Fibroblast of lung (primary cell): ENCODE measurements around the gene SAP30BP. TPM values are rescaled to one million over a fixed set of nuclear protein-coding genes. Genes with fewer than 3 reads are reported as not detected.
A peak's percentile ranks its signal among the peaks of the same experiment; 100 is the strongest.

Source experiments
- DNase-seq, 2 donors: peaks; one replicate each; pipeline versions ENCODE4 v3.0.0 to v3.0.0-alpha.2; 2010; ENCODE audit warnings: low read depth in 2 of 2
- H2AFZ ChIP-seq: 2 replicates; pipeline ENCODE4 v1.5.1; 2012; ENCODE audit warnings: low read length, control low read depth, inconsistent platforms
- H3K27ac ChIP-seq: 2 replicates; pipeline ENCODE4 v1.5.1; 2011; ENCODE audit warnings: low read length, control low read depth; ENCODE audit not compliant: insufficient read depth
- H3K27me3 ChIP-seq: 2 replicates; pipeline ENCODE4 v1.5.1; 2011; ENCODE audit warnings: mild to moderate bottlenecking, low read length; ENCODE audit not compliant: control insufficient read depth, insufficient read depth
- H3K36me3 ChIP-seq: 2 replicates; pipeline ENCODE4 v1.5.1; 2011; ENCODE audit warnings: low read length; ENCODE audit not compliant: control insufficient read depth, insufficient read depth
- H3K4me1 ChIP-seq: 2 replicates; pipeline ENCODE4 v1.5.1; 2011; ENCODE audit warnings: low read length; ENCODE audit not compliant: control insufficient read depth, insufficient read depth; ENCODE audit errors: extremely low read depth
- H3K4me2 ChIP-seq: 2 replicates; pipeline ENCODE4 v1.5.1; 2011; ENCODE audit warnings: low read length, control low read depth; ENCODE audit not compliant: insufficient read depth; ENCODE audit errors: extremely low read depth
- H3K4me3 ChIP-seq, 4 experiments: fragments of 200-600 bp in 1 of 4; sonication (generic) in 1 of 4; replicated peaks in 1 of 4; 2 replicates each; pipeline ENCODE4 v1.5.1; 2011 to 2016; ENCODE audit warnings: low read length in 4 of 4, low read depth in 3 of 4, mild to moderate bottlenecking in 3 of 4, control low read depth in 2 of 4, inconsistent platforms in 1 of 4, mixed read lengths in 1 of 4; ENCODE audit not compliant: insufficient read depth in 1 of 4; ENCODE audit errors: control extremely low read depth in 1 of 4
- H3K79me2 ChIP-seq: 2 replicates; pipeline ENCODE4 v1.5.1; 2012; ENCODE audit warnings: mild to moderate bottlenecking, low read length, inconsistent platforms; ENCODE audit not compliant: control insufficient read depth, insufficient read depth
- H3K9ac ChIP-seq: 2 replicates; pipeline ENCODE4 v1.5.1; 2011; ENCODE audit warnings: mild to moderate bottlenecking, low read length, control low read depth; ENCODE audit not compliant: insufficient read depth
- H3K9me3 ChIP-seq: 2 replicates; pipeline ENCODE4 v1.5.1; 2012; ENCODE audit warnings: low read depth, low read length; ENCODE audit not compliant: control insufficient read depth, insufficient read depth
- H4K20me1 ChIP-seq: 2 replicates; pipeline ENCODE4 v1.5.1; 2011; ENCODE audit warnings: low read length; ENCODE audit not compliant: control insufficient read depth, insufficient read depth; ENCODE audit errors: extremely low read depth
- CTCF ChIP-seq, 2 donors: IDR thresholded peaks in 1 of 2; conservative IDR thresholded peaks in 1 of 2; 1 replicate in 1 of 2; 2 replicates in 1 of 2; pipeline ENCODE4 v1.5.1; 2011 to 2012; ENCODE audit warnings: low read length in 2 of 2, control low read depth in 1 of 2, inconsistent platforms in 1 of 2, low read depth in 1 of 2, mild to moderate bottlenecking in 1 of 2
- EZH2 ChIP-seq: IDR thresholded peaks from 2 replicates; pipeline ENCODE4 v1.5.1; 2012; ENCODE audit warnings: low read length, control low read depth, mild to moderate bottlenecking; ENCODE audit errors: missing control alignments
- polyA plus RNA-seq, 2 donors: library from polyadenylated mRNA; depleted of rRNA in 1 of 2; stranded (reverse) in 1 of 2; unstranded in 1 of 2; fragments of >200 nt; gene quantifications; 2 replicates each; pipeline ENCODE4 v1.2.1, GENCODE V29; 2011 to 2012; ENCODE audit warnings: missing spikeins in 1 of 2
- total RNA-seq: library from RNA; depleted of rRNA; stranded (reverse); fragments of >200 nt; gene quantifications from 2 replicates; pipeline ENCODE4 v1.2.1, GENCODE V29; 2014

SAP30BP gene
- total and polyA plus RNA-seq, 2 donors (not counting 1 experiment from before 2014, with no cell fraction given) = 43.9 to 61.0 TPM

GRCh38 chr17:75652341-75652740 lies 14.8 kb upstream of the SAP30BP start:
- H2AFZ ChIP-seq = no peak overlapping the region
- no peak for TF ChIP-seq CTCF (conservative IDR thresholded peaks at IDR 0.05 in 1 of 2, IDR thresholded peaks at IDR 0.05 in 1 of 2; ENCODE audit: low read depth in 1 of 2, low read length in 2 of 2)
- TF ChIP-seq EZH2 = no peak
- no peak overlapping the region for H3K4me2 ChIP-seq
- no peak for DNase-seq
- peaks cover 5% of the 10 kb centered on the region for H3K36me3 ChIP-seq
- no peaks in the 10 kb centered on the region for H3K79me2 ChIP-seq
- no peaks in the 10 kb centered on the region for H3K27me3 ChIP-seq
- H3K4me1 ChIP-seq = no peaks in the 10 kb centered on the region
- no peaks in the 10 kb centered on the region for H3K9me3 ChIP-seq
- H3K4me3 ChIP-seq = no peak overlapping the region
- H3K9ac ChIP-seq = no peak overlapping the region
- H4K20me1 ChIP-seq = no peaks in the 10 kb centered on the region
- no peak overlapping the region for H3K27ac ChIP-seq

- no peaks in the 10 kb centered on the region for H3K4me1 ChIP-seq
- no peaks in the 10 kb centered on the region for H3K27me3 ChIP-seq
- H4K20me1 ChIP-seq = no peaks in the 10 kb centered on the region
- no peak overlapping the region for H3K9ac ChIP-seq
- H3K4me2 ChIP-seq = no peak overlapping the region
- no peaks in the 10 kb centered on the region for H3K79me2 ChIP-seq
- H3K4me3 ChIP-seq = no peak overlapping the region
- peak; percentile 18 to 23 for DNase-seq
- H2AFZ ChIP-seq = no peak overlapping the region
- H3K27ac ChIP-seq = no peak overlapping the region
- no peak for TF ChIP-seq EZH2
- TF ChIP-seq CTCF (conservative IDR thresholded peaks at IDR 0.05 in 1 of 2, IDR thresholded peaks at IDR 0.05 in 1 of 2; ENCODE audit: low read depth in 1 of 2, low read length in 2 of 2) = peak; percentile 60 to 85
- peaks cover 6% of the 10 kb centered on the region for H3K36me3 ChIP-seq
- H3K9me3 ChIP-seq = no peaks in the 10 kb centered on the region
These were observed 14.1 kb upstream of the SAP30BP start for GRCh38 chr17:75652934-75653549.

- H3K9me3 ChIP-seq = no peaks in the 10 kb centered on the region
- H3K4me2 ChIP-seq = no peak overlapping the region
- H3K9ac ChIP-seq = no peak overlapping the region
- no peak overlapping the region for H2AFZ ChIP-seq
- no peaks in the 10 kb centered on the region for H3K4me1 ChIP-seq
- DNase-seq = peak in 1 of 2 donors; percentile 9
- H3K36me3 ChIP-seq = peaks cover 7% of the 10 kb centered on the region
- H4K20me1 ChIP-seq = no peaks in the 10 kb centered on the region
- no peaks in the 10 kb centered on the region for H3K79me2 ChIP-seq
- no peaks in the 10 kb centered on the region for H3K27me3 ChIP-seq
- H3K4me3 ChIP-seq = no peak overlapping the region
- TF ChIP-seq CTCF (conservative IDR thresholded peaks at IDR 0.05 in 1 of 2, IDR thresholded peaks at IDR 0.05 in 1 of 2; ENCODE audit: low read depth in 1 of 2, low read length in 2 of 2) = peak; percentile 13 to 20
- no peak for TF ChIP-seq EZH2
- H3K27ac ChIP-seq = no peak overlapping the region
These were observed 13.0 kb upstream of the SAP30BP start for GRCh38 chr17:75654176-75654575.
